ENCODE measurements around the gene UGT2A3. TPM values are rescaled to one million over a fixed set of nuclear protein-coding genes. Genes with fewer than 3 reads are reported as not detected.
"Not testable (repeated sequence)": the region's sequence is repeated elsewhere in the genome, so short reads cannot be mapped to it uniquely, and the experiment has no call there.

UGT2A3 gene
- not detected for total RNA-seq

DNA sequence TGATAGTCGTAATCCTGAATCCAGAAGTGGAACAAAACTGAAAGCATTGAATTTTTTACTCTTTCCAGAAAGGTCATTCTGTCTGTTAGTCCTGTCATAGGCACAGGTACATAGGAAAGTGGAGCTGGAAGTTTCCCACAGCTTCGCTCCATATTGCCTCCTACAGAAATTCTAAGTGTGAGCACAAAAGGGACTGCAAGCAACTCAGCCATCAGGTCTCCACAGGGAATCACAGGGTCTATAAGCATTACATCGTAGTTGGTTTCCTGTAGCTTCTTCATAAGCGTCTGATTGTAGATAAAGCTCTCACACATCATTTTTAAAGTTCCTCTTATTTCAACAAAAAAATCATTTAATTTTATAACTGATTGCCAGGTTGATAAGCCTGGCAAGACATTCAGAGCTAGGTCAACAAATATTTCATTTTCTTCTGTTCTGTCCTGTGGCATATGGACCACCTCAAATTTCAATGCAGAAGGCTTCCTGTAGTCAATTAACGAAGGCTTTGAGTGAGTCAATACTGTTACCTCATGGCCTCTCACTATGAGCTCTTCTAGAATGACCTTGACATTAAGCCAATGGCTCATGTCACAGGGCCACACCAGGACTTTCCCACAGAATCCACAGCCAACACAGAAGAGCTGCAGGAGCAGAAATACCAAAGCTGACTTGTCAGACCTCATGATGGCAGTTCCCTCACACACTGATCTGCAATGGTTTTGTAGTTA is at the start of gene UGT2A3:
UGT2A3 (minus strand) TSS at position 727 of the 728 bp plus-strand sequence; CDS start at position 683, 44 bp downstream.
- Mint-ChIP-seq H3K27ac (no peak within 1 kb of the TSS), H3K4me1 (no peaks in the 10 kb centered on the region), H3K27me3 (no peaks in the 10 kb centered on the region), H3K9me3 (ENCODE audit: low read depth) (no peaks in the 10 kb centered on the region), H3K4me3 (no peak within 1 kb of the TSS), H3K36me3 (ENCODE audit: low read depth) (no peaks in the 10 kb centered on the region)
- intact Hi-C loops (cut with DNase I, micrococcal nuclease) = no loop called here
- no peak for DNase-seq
- ChIA-PET POLR2A (no interaction called here), CTCF (no interaction called here)
- no peak for ATAC-seq

DNA sequence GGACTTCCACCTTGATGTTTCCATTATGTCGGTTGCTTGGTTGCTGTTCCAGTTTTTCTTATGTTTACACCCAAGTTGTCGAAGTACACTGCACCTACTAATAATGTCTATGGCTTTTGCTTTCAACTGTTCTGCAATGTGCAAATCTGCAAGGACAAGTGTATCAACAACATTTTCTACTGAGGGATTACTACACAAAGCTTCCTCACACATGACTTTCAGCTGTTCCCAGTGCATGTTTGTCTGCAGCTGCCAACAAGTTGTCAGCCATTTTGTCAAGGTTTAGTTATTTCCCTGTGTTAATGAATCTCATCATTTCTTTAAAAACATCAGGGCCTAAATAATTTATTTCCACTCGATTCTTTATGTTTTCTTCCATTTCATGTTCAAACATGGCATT is 45.4 kb upstream of the UGT2A3 start:
- Mint-ChIP-seq H3K9me3 (ENCODE audit: low read depth) (peaks cover 2% of the 10 kb centered on the region), H3K4me3 (no peak overlapping the region), H3K4me1 (no peaks in the 10 kb centered on the region), H3K27me3 (no peaks in the 10 kb centered on the region), H3K36me3 (ENCODE audit: low read depth) (no peaks in the 10 kb centered on the region), H3K27ac (no peak overlapping the region)
- intact Hi-C loops (cut with DNase I, micrococcal nuclease) = no loop called here
- no peak for DNase-seq
- ATAC-seq = no peak
- CTCF ChIA-PET = no interaction called here
- POLR2A ChIA-PET = no interaction called here

DNA sequence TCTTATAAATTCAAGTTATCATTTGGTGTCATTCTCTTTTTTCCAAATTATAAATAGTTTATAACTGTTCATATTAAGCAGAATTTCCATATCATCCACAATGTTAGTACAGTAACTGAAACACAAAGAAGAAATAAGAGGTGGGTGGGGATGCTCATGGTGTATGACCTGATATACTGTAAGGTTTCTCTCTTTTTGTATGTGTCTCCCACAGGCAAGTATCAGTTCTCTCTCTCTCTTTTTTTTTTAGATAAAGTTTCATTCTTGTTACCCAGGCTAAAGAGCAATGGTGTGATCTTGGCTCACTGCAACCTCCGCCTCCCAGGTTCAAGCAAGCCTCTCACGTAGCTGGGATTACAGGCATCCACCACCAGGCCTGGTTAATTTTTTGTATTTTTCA is 43.7 kb upstream of the UGT2A3 start:
- POLR2A ChIA-PET = no interaction called here
- ATAC-seq = no peak
- Mint-ChIP-seq H3K9me3 (ENCODE audit: low read depth) (peaks cover 4% of the 10 kb centered on the region), H3K27me3 (no peaks in the 10 kb centered on the region), H3K4me1 (no peaks in the 10 kb centered on the region), H3K4me3 (no peak overlapping the region), H3K27ac (no peak overlapping the region), H3K36me3 (ENCODE audit: low read depth) (no peaks in the 10 kb centered on the region)
- intact Hi-C loops (cut with DNase I, micrococcal nuclease) = no loop called here
- DNase-seq = no peak
- CTCF ChIA-PET = no interaction called here

DNA sequence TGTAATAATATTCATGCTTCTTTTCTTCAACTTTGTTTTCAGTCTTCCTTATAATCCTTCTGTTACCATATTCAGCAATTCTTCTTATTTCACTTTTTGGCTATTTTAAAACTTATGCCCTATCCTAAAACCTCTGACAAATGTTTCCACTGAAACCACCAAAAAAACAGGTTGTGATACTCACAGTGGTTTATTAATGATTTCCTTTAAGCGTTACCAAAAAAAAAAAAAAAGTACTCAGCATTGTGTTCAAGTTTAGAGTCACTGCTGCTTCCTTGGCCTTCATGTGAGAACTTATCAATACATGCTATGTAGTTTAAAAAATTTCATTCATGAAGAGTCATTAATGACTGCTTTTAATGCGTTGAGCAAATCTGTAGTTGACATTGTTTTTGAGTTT is 35.4 kb upstream of the UGT2A3 start:
- POLR2A ChIA-PET = no interaction called here
- no peak for ATAC-seq
- intact Hi-C loops (cut with DNase I, micrococcal nuclease) = no loop called here
- CTCF ChIA-PET = no interaction called here
- Mint-ChIP-seq H3K36me3 (ENCODE audit: low read depth) (no peaks in the 10 kb centered on the region), H3K9me3 (ENCODE audit: low read depth) (peaks cover 5% of the 10 kb centered on the region), H3K27me3 (no peaks in the 10 kb centered on the region), H3K4me1 (no peaks in the 10 kb centered on the region), H3K4me3 (no peak overlapping the region), H3K27ac (no peak overlapping the region)
- no peak for DNase-seq

DNA sequence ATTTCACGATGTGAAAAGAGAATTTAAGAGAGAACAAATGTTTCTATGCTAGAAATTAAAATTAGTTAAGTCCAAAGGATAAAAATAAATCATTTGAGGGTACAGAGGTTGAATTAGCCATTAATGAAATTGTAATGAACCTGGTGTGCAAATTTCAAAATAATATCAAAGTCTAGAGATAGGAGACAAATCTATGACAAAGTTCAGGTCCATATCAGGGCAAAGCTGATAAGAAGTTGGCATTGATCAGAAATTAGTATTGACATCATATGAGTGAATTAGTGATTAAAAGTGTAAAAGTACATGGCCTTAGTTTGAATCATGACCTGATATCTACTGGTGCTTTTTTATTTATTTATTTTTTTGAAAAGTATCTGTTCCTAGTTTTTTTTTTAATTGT is 33.8 kb upstream of the UGT2A3 start:
- ChIA-PET POLR2A (no interaction called here), CTCF (no interaction called here)
- intact Hi-C loops (cut with DNase I, micrococcal nuclease) = no loop called here
- Mint-ChIP-seq H3K9me3 (ENCODE audit: low read depth) (peaks cover 2% of the 10 kb centered on the region), H3K27ac (no peak overlapping the region), H3K36me3 (ENCODE audit: low read depth) (no peaks in the 10 kb centered on the region), H3K27me3 (no peaks in the 10 kb centered on the region), H3K4me3 (no peak overlapping the region), H3K4me1 (no peaks in the 10 kb centered on the region)
- ATAC-seq = no peak
- DNase-seq = no peak

DNA sequence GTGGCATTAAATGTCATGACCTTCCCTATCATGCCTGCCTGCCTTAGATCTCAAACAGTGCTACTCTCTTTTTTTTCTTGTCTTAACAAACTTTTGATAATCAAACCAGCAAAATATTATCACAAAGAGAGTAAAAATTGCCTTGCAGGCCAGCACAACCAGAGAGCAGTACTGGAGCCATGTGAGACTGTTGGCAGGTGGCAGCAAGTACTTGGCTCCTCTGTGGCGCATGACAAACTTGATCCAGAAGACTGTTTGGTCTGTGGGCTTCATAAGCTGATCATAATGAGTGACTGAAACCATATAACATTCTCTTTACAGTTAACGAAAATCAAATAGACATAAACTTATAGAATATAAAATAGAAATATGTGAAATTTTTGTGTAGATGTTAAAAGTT is 33.3 kb upstream of the UGT2A3 start:
- H3K36me3 Mint-ChIP-seq (ENCODE audit: low read depth) = no peaks in the 10 kb centered on the region
- H3K4me3 Mint-ChIP-seq = no peak overlapping the region
- DNase-seq (no peak), ATAC-seq (no peak)
- H3K9me3 Mint-ChIP-seq (ENCODE audit: low read depth) = peaks cover 2% of the 10 kb centered on the region
- H3K27ac Mint-ChIP-seq = no peak overlapping the region
- no peaks in the 10 kb centered on the region for H3K27me3 Mint-ChIP-seq
- intact Hi-C loops (cut with DNase I, micrococcal nuclease) = no loop called here
- CTCF ChIA-PET = no interaction called here
- no peaks in the 10 kb centered on the region for H3K4me1 Mint-ChIP-seq
- POLR2A ChIA-PET = no interaction called here

DNA sequence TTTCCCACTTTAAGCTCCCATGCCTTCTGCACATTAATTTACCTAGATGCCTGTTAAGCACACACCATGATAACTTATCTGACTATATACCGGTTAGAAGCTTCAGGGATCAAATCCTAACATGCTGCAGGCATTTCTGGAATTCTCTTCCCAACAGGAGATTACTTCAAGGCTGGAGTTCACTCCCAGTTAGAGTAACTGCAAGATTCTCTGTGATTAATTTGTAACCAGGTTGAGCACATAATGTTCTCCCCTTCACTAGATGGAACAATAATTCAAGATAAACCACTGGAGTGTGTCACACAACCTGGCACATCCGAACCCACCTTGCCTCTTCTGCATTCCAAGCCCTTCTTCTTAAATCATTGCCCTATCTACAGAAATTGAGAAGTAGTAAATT is 11.8 kb upstream of the UGT2A3 start:
- Mint-ChIP-seq H3K9me3 (ENCODE audit: low read depth) (peaks cover 2% of the 10 kb centered on the region), H3K27me3 (no peaks in the 10 kb centered on the region), H3K4me3 (no peak overlapping the region), H3K27ac (no peak overlapping the region), H3K4me1 (no peaks in the 10 kb centered on the region), H3K36me3 (ENCODE audit: low read depth) (no peaks in the 10 kb centered on the region)
- intact Hi-C loops (cut with DNase I, micrococcal nuclease) = no loop called here
- no peak for DNase-seq
- ATAC-seq = no peak
- CTCF ChIA-PET = no interaction called here
- POLR2A ChIA-PET = no interaction called here

DNA sequence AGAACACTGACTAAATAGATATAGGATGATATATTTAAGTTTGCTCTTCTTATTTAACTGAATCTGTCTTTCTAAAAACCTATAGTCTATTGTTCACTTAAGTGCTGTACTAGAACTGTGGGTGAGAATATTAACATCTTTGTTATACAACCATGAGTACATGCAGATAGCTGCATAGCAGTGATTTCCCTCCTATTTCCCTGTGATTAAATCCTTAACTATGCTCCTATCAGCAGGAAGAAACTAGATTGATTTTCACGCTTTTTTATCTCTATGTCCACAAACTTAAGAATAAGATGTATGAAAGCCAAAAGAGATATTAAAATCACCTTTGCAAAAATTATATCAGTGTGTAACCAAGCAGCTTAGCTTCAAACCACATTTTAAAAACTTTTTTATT is 11.3 kb upstream of the UGT2A3 start:
- Mint-ChIP-seq H3K4me3 (no peak overlapping the region), H3K4me1 (no peaks in the 10 kb centered on the region), H3K27ac (no peak overlapping the region), H3K36me3 (ENCODE audit: low read depth) (no peaks in the 10 kb centered on the region), H3K27me3 (no peaks in the 10 kb centered on the region), H3K9me3 (ENCODE audit: low read depth) (peaks cover 2% of the 10 kb centered on the region)
- ChIA-PET CTCF (no interaction called here), POLR2A (no interaction called here)
- intact Hi-C loops (cut with DNase I, micrococcal nuclease) = no loop called here
- ATAC-seq (no peak), DNase-seq (no peak)

DNA sequence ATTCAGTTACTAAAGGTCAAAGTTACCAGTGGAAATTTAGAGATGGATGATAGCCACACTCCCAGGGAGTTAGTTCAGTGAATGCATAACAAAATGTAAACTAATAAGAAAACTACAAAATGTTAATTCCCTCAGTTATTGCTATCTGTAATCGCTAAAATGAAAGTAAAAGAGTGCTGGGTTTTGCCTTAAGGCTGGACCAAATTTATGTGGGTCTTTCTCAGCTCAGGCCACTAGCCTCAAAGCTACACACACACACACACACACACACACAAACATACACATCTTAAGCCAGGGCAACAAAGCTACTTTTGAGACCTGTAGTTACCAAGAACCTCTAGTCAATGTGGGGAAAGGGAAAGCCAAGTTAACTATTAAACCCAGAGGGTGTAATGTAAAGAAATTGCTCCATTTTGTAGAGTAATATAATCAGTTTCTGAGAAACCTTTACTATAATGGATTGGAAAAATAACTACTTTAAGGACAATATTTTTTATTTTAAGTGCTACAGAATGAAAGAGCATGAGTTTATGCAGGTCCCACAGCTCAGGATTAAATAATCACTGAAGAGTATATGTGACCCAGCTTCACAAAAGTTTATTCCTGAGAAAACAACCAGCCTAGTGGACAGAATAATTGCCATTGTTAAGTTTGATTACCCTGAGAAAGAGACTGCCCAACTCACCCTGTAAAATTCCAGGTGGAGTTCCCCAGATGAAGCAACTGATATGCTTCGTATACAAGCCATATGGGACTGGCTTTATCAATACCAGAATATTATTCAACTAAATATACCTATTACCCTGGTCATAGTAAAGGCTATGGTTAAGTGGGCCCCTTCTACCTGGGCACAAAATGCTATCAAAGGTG is 8.9 kb upstream of the UGT2A3 start:
- Mint-ChIP-seq H3K9me3 (ENCODE audit: low read depth) (peaks cover 2% of the 10 kb centered on the region), H3K27me3 (no peaks in the 10 kb centered on the region), H3K4me3 (no peak overlapping the region), H3K36me3 (ENCODE audit: low read depth) (no peaks in the 10 kb centered on the region), H3K27ac (no peak overlapping the region), H3K4me1 (no peaks in the 10 kb centered on the region)
- ATAC-seq = no peak
- intact Hi-C loops (cut with DNase I, micrococcal nuclease) = no loop called here
- ChIA-PET CTCF (interaction anchor here (0.6 kb wide), 1 partner anchor 462 kb away, joined by 6 read pairs; no protein-coding TSS in a partner anchor), POLR2A (no interaction called here)
- no peak for DNase-seq

DNA sequence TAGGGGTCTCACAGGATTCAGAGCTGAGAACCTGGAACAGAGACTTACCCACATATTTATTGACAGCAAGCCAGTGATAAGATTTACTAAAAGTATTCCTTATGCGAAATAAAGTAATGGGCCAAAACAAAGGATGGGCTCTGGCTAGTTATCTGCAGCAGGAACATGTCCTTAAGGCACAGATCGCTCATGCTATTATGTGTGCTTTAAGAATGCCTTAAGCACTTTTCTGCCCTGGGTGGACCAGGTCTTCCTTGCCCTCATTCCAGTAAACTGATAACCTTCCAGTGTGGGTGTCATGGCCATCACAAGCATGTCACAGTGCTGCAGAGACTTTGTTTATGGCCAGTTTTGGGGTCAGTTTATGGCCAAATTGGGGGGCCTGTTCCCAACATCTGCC is 7.5 kb upstream of the UGT2A3 start:
- H3K4me3 Mint-ChIP-seq; intact Hi-C loops (cut with DNase I, micrococcal nuclease); H3K4me1 Mint-ChIP-seq; H3K27ac Mint-ChIP-seq; DNase-seq; H3K27me3 Mint-ChIP-seq; H3K36me3 Mint-ChIP-seq (ENCODE audit: low read depth); H3K9me3 Mint-ChIP-seq (ENCODE audit: low read depth); POLR2A ChIA-PET; CTCF ChIA-PET; ATAC-seq: not testable (repeated sequence)

DNA sequence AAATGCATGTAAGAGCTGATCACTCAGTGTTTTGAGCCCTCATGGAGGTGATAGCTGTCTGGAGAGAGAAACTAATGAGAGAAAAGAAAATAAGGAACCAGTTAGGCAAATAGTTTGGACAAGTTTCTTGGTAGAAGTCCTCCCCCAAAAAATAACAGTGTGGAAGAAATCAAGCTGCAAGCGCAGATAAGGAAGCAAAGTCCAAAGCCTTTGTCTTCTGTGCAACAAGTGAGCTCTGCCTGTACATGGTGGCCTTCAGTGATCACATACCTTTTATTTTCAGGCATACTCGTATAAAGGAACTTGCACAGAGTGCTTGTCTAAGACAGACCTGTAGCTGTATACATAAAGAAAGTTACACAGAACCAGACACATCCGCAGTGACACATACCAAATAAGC is 2.5 kb upstream of the UGT2A3 start:
- Mint-ChIP-seq H3K36me3 (ENCODE audit: low read depth) (no peaks in the 10 kb centered on the region), H3K9me3 (ENCODE audit: low read depth) (no peaks in the 10 kb centered on the region), H3K4me1 (no peaks in the 10 kb centered on the region), H3K27me3 (no peaks in the 10 kb centered on the region), H3K4me3 (no peak overlapping the region), H3K27ac (no peak overlapping the region)
- ATAC-seq = no peak
- intact Hi-C loops (cut with DNase I, micrococcal nuclease) = no loop called here
- POLR2A ChIA-PET = no interaction called here
- DNase-seq = no peak
- CTCF ChIA-PET = interaction anchor here (1.2 kb wide), 1 partner anchor 26 kb away, joined by 3 read pairs; no protein-coding TSS in a partner anchor

DNA sequence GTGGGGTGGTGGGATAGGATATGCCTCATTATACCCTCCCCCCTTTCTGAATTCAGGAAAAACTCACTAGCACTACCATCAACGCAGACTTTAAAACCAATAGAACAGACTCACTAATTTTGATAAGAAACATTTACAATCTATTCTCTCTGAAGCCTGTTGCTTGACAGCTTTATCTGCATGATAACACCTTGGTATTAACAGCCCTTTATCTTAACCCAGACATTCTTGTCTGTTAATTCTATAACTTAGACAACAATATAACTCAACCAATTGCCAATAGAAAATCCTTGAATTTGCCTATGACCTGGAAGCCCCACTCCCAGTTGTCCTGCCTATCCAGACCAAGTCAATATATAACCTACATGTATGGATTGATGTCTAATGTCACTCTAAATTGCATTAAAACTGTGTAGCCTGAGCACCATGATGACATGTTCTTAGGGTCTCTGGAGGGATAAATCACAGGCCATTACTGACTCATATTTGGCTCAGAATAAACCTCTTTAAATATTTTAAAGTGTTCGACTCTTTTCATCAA is 1.5 kb upstream of the UGT2A3 start:
- no peak for ATAC-seq
- H3K27me3 Mint-ChIP-seq = no peaks in the 10 kb centered on the region
- no peak for DNase-seq
- CTCF ChIA-PET = interaction anchor here (1.2 kb wide), 1 partner anchor 25 kb away, joined by 3 read pairs; no protein-coding TSS in a partner anchor
- H3K4me3 Mint-ChIP-seq = no peak overlapping the region
- H3K4me1 Mint-ChIP-seq = no peaks in the 10 kb centered on the region
- POLR2A ChIA-PET = no interaction called here
- no peaks in the 10 kb centered on the region for H3K9me3 Mint-ChIP-seq (ENCODE audit: low read depth)
- H3K27ac Mint-ChIP-seq = no peak overlapping the region
- H3K36me3 Mint-ChIP-seq (ENCODE audit: low read depth) = no peaks in the 10 kb centered on the region
- intact Hi-C loops (cut with DNase I, micrococcal nuclease) = no loop called here
